B cell (primary cell): ENCODE measurements around the gene EPM2AIP1.

ENCODE experiments used
- CTCF ChIP-seq: fragments of 200-600 bp; IDR thresholded peaks from one replicate; pipeline ENCODE4 v1.8.0; 2022; ENCODE audit warnings: antibody characterized with exemption, mild to moderate bottlenecking
- EZH2 ChIP-seq: IDR thresholded peaks from 2 replicates; pipeline ENCODE4 v1.6.1; 2012; ENCODE audit warnings: borderline replicate concordance, low read depth, mild to moderate bottlenecking, moderate library complexity, low read length; ENCODE audit not compliant: insufficient read depth, poor library complexity, severe bottlenecking

GRCh38 chr3:36957063-36957462 is 35.9 kb downstream of the EPM2AIP1 start:
- TF ChIP-seq CTCF = no peak
- TF ChIP-seq EZH2 = no peak
